ENCODE data around the gene SHQ1. TPM values are rescaled to one million over a fixed set of nuclear protein-coding genes. Genes with fewer than 3 reads are reported as not detected.

Gene SHQ1
- total and polyA plus RNA-seq, 9 of the 15 experiments (the other 6 are each of a cell fraction or from before 2014, with no cell fraction given) = 9.2 to 25.0 (median 14.1) TPM

GRCh38 chr3:72892870-72893269, 44.6 kb upstream of the SHQ1 start (continued):
- TF ChIP-seq CTCF (IDR thresholded peaks at IDR 0.05 in 2 of 3, conservative IDR thresholded peaks at IDR 0.05 in 1 of 3; ENCODE audit: insufficient read depth in 2 of 3, low read depth in 1 of 3, low read length in 3 of 3) (peak; percentile 56 to 71 (median 64)), NCOA2 (IDR thresholded peaks at IDR 0.05; ENCODE audit: partially characterized antibody in 2 of 2) (no peak), MXI1 (IDR thresholded peaks at IDR 0.05; ENCODE audit: low read depth, low read length) (no peak), NR4A1 (CRISPR knock-in tag; IDR thresholded peaks at IDR 0.05) (no peak), NR4A1 (tag; IDR thresholded peaks at IDR 0.05) (no peak)

GRCh38 chr3:72892081-72892775, 44.0 kb upstream of the SHQ1 start:
- ATAC-seq (no peak), DNase-seq (ENCODE audit: extremely low read depth in 1 of 4, low spot score in 3 of 4) (no peak), FAIRE-seq (no peak)
- H2AFZ ChIP-seq (ENCODE audit: low read depth, low read length) = no peak overlapping the region
- H3K9me1 ChIP-seq (ENCODE audit: control insufficient read depth, insufficient read depth, low read length) = no peaks in the 10 kb centered on the region
- POLR2A ChIA-PET = no interaction called here
- no peak overlapping the region for H3K4me2 ChIP-seq (ENCODE audit: insufficient read depth, low read length)
- no peaks in the 10 kb centered on the region for H4K20me1 ChIP-seq (replicated peaks; ENCODE audit: control insufficient read depth, insufficient read depth, low read length)
- no peak overlapping the region for H3K27ac ChIP-seq (ENCODE audit: extremely low read depth, low read depth, low read length)
- CTCF ChIA-PET (ENCODE audit: low intra/inter-chr PET ratio) = no interaction called here
- no peaks in the 10 kb centered on the region for H3K36me3 ChIP-seq (ENCODE audit: control insufficient read depth, insufficient read depth, low read length)
- intact Hi-C loops (cut with micrococcal nuclease) = no loop called here
- no peaks in the 10 kb centered on the region for H3K79me2 ChIP-seq (ENCODE audit: control insufficient read depth, insufficient read depth, low read length)
- H3K27me3 ChIP-seq (ENCODE audit: control insufficient read depth in 2 of 2, insufficient read depth in 2 of 2, low read length in 2 of 2) = no peaks in the 10 kb centered on the region
- no TSS peak for BruUV-seq (replicated peaks)
- in situ Hi-C loops (cut with MboI) = no loop called here
- H3K9me3 ChIP-seq (replicated peaks; ENCODE audit: control insufficient read depth, insufficient read depth, low read depth, low read length) = no peaks in the 10 kb centered on the region
- 63% methylated on average over 3 of the region's 4 CpGs for WGBS (ENCODE audit: insufficient coverage, low coverage, missing lambda C conversion rate)
- peaks cover 4 to 14% of the 10 kb centered on the region in 2 experiments; a peak in 3 of 5 replicates for H3K4me1 ChIP-seq (replicated peaks in 1 of 2; ENCODE audit: control insufficient read depth in 2 of 2, insufficient read depth in 2 of 2, low read length in 2 of 2)
- no peak overlapping the region for H3K4me3 ChIP-seq
- H3K9ac ChIP-seq (ENCODE audit: insufficient read depth in 1 of 2, low read depth in 2 of 2, low read length in 2 of 2) = no peak overlapping the region
- TF ChIP-seq NR0B1 (IDR thresholded peaks at IDR 0.05; ENCODE audit: partially characterized antibody) (no peak), ATF3 (IDR thresholded peaks at IDR 0.05) (peak; percentile 54; the same call in 1 of the 2 replicates), ATF3 (CRISPR knock-in tag; conservative IDR thresholded peaks at IDR 0.05) (no peak)
